ENCODE results near the gene USP40.

USP40 gene

DNA sequence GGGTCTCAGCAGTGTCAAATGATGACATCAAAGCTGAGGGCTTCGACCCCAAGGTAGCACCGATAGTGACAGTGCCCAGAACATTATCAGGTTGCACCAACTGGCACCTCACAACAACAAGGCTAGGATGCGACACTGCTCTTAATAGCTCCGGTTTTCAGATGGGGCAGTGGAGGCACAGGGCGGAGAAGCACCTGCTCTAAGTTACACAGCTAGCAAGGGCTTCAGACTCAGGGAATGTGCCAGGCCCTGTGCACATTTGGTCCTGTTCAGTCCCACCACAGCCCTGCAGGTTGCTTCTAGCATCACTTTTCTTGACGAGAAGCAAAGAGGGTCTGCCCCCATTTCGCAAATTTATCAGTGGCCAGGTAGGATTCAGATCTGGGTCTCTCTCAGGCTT lies 138.1 kb downstream of the USP40 start:
- in situ Hi-C loops (cut with HindIII; ENCODE audit: low sequenced_read_pairs) = no loop called here
- no peak overlapping the region for H3K4me3 ChIP-seq (ENCODE audit: low read depth, low read length)
- TF ChIP-seq, protein P1, sequence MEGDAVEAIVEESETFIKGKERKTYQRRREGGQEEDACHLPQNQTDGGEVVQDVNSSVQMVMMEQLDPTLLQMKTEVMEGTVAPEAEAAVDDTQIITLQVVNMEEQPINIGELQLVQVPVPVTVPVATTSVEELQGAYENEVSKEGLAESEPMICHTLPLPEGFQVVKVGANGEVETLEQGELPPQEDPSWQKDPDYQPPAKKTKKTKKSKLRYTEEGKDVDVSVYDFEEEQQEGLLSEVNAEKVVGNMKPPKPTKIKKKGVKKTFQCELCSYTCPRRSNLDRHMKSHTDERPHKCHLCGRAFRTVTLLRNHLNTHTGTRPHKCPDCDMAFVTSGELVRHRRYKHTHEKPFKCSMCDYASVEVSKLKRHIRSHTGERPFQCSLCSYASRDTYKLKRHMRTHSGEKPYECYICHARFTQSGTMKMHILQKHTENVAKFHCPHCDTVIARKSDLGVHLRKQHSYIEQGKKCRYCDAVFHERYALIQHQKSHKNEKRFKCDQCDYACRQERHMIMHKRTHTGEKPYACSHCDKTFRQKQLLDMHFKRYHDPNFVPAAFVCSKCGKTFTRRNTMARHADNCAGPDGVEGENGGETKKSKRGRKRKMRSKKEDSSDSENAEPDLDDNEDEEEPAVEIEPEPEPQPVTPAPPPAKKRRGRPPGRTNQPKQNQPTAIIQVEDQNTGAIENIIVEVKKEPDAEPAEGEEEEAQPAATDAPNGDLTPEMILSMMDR (IDR thresholded peaks at IDR 0.05; ENCODE audit: low read depth, low read length) = no peak
- no peak for DNase-seq (ENCODE audit: low read depth, low spot score)

DNA sequence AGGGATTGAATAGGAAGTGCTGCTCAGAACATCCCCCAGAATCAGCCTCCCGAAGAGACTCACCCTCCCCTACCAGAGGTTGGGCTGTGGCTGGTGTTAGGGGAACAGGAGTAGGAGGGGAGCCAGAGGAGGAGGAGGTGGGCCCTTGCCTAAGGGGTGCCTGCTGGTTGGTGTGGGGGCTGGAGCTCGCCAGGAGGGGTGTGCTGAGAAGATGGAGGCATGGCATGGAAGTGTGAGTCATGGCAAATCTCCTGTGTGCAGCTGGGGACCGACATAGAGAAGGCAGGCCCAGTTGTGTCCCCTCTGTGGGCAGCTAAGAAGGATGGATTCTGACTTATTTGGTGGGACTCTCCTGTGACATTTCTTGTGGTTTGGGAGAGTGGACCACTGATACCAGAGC lies 138.6 kb downstream of the USP40 start:
- DNase-seq (ENCODE audit: low read depth, low spot score) = no peak
- H3K4me3 ChIP-seq (ENCODE audit: low read depth, low read length) = no peak overlapping the region
- in situ Hi-C loops (cut with HindIII; ENCODE audit: low sequenced_read_pairs) = no loop called here
- TF ChIP-seq, protein P1 (IDR thresholded peaks at IDR 0.05; ENCODE audit: low read depth, low read length) = no peak

DNA sequence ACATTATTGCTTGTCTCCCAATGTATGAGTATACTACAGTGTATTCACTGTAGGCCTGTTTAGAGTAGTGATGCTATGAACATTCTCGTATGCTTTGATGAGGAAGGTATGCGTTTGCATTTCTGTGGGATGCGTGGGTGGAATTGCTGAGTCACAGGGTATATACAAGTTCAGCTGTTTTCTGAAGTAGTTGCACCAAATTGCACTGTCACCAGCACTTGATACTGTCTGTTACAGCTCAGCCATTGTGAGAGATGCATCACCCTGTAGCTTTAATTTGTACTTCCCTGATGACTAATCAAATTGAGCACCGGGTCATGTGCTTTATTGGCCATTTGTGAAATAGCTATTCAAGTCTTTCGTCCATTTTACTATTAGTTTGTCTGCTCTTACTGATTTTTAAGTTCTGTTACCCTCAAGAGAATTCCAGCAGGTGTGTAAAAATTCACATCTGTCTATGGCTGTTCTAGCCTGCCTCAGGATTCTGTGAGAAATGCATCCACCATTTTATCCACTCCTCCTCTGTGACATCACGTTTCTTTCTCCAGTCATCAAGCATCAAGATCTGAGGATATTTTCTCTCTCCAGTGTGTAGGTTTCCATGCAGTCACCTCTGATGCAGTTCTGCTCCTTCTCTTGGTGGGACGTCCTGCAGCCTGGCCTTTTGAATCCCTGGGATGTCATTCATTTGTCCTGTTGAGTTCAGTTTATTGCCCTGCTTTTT lies 139.8 kb downstream of the USP40 start:
- DNase-seq (ENCODE audit: low read depth, low spot score) = peak; percentile 81
- no peak overlapping the region for H3K4me3 ChIP-seq (ENCODE audit: low read depth, low read length)
- TF ChIP-seq, protein P1 (IDR thresholded peaks at IDR 0.05; ENCODE audit: low read depth, low read length) = no peak
- in situ Hi-C loops (cut with HindIII; ENCODE audit: low sequenced_read_pairs) = no loop called here
